Thyroid gland (tissue), 4 donors: ENCODE measurements around the gene KRTAP9-7. TPM values are rescaled to one million over a fixed set of nuclear protein-coding genes. Genes with fewer than 3 reads are reported as not detected.
"Not testable (repeated sequence)": the region's sequence is repeated elsewhere in the genome, so short reads cannot be mapped to it uniquely, and the experiment has no call there.

Experiments used
- DNase-seq, 2 donors: peaks; one replicate each; pipeline ENCODE4 v3.0.0-alpha.2; 2019
- H3K27ac ChIP-seq, 3 donors: fragments of 200-600 bp; sonication (generic); 1 replicate in 2 of 3; 2 replicates in 1 of 3; pipeline ENCODE4 v1.5.1; 2016 to 2019; ENCODE audit warnings: mild to moderate bottlenecking in 1 of 3, moderate library complexity in 1 of 3
- H3K27me3 ChIP-seq: fragments of 200-600 bp; sonication (generic); one replicate; pipeline ENCODE4 v1.5.1; 2019
- H3K36me3 ChIP-seq, 2 donors: fragments of 200-600 bp; sonication (generic); one replicate each; pipeline ENCODE4 v1.5.1; 2016 to 2019
- H3K4me1 ChIP-seq, 2 donors: fragments of 200-600 bp; sonication (generic); one replicate each; pipeline ENCODE4 v1.5.1; 2017 to 2019
- H3K4me3 ChIP-seq, 3 donors: fragments of 200-600 bp; sonication (generic); replicated peaks in 1 of 3; 1 replicate in 2 of 3; 2 replicates in 1 of 3; pipeline ENCODE4 v1.5.1; 2016; ENCODE audit warnings: mild to moderate bottlenecking in 1 of 3
- H3K9me3 ChIP-seq: fragments of 200-600 bp; sonication (generic); one replicate; pipeline ENCODE4 v1.5.1; 2017
- POLR2A ChIP-seq, 2 donors: fragments of 450-650 bp; IDR thresholded peaks; one replicate each; pipeline ENCODE4 v1.6.1; 2017; ENCODE audit warnings: antibody characterized with exemption in 2 of 2, mild to moderate bottlenecking in 2 of 2, moderate library complexity in 1 of 2
- WGBS, 2 donors: methylation state at CpG; one replicate each; pipeline ENCODE4 v1.1.5; 2017; 5-methylcytosine and 5-hydroxymethylcytosine counted together
- intact Hi-C: fragments of 100-400 bp; cut with DNase I; formaldehyde crosslinking; loops from one replicate; pipeline ENCODE4 v1.15.1; 2023
- total RNA-seq, 4 donors: library from RNA; depleted of rRNA; stranded (reverse); fragments of >200 nt; gene quantifications; one replicate each; pipeline ENCODE4 v1.2.3, GENCODE V29; 2016
- TF ChIP-seq, protein P1 (sequence below), 6 experiments: fragments of 200-600 bp in 3 of 6; fragments of 450-650 bp in 3 of 6; sonication (generic) in 3 of 6; IDR thresholded peaks; one replicate each; pipeline ENCODE4 v1.5.1; 2016 to 2019; ENCODE audit warnings: antibody characterized with exemption in 6 of 6, mild to moderate bottlenecking in 2 of 6, inconsistent platforms in 1 of 6, moderate library complexity in 1 of 6

KRTAP9-7 gene, protein sequence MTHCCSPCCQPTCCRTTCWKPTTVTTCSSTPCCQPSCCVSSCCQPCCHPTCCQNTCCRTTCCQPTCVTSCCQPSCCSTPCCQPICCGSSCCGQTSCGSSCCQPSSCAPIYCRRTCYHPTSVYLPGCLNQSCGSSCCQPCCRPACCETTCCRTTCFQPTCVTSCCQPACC
- not detected for total RNA-seq

DNA sequence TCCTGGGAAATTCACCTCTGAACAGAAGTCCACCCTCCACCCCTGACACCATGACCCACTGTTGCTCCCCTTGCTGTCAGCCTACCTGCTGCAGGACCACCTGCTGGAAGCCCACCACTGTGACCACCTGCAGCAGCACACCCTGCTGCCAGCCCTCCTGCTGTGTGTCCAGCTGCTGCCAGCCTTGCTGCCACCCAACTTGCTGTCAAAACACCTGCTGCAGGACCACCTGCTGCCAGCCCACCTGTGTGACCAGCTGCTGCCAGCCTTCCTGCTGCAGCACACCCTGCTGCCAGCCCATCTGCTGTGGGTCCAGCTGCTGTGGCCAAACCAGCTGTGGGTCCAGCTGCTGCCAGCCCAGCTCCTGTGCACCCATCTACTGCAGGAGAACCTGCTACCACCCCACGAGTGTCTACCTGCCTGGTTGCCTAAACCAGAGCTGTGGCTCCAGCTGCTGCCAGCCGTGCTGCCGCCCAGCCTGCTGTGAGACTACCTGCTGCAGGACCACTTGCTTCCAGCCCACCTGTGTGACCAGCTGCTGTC, at the start of gene KRTAP9-7:
TSS of gene KRTAP9-7 (plus strand) at position 51 of the 543 bp plus-strand sequence. CDS start at position 51, 0 bp downstream.
- 67 to 100% methylated on average over 1 to 3 of the region's 3 CpGs for WGBS, 2 donors
- H3K9me3 ChIP-seq, intact Hi-C loops, H3K4me1 ChIP-seq, H3K27me3 ChIP-seq, H3K36me3 ChIP-seq, DNase-seq, H3K27ac ChIP-seq, H3K4me3 ChIP-seq: not testable (repeated sequence)

DNA sequence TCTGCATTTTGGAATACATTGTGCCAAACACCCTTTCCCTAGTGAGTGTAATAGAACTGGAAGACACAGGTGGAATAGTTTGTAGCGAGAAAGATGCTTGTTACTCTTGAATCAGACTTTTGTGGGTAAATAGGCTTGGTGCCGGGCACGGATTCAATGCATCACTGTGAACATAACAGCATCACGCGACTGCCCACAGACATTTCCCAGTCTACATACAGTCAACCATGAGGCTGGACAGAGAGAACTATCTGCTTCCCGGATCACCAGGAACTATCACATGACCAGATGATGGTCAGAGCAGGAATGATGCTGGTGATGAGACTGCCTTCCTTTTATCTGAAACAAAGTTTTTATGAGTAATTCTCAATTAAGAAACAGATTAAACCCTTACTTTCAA, 49.4 kb upstream of the KRTAP9-7 start:
- 90 to 97% methylated on average over 6 of the region's 6 CpGs for WGBS, 2 donors
- DNase-seq = no peak
- no peak overlapping the region for H3K4me3 ChIP-seq
- intact Hi-C loops = no loop called here
- H3K36me3 ChIP-seq = no peaks in the 10 kb centered on the region
- H3K9me3 ChIP-seq = no peaks in the 10 kb centered on the region
- no peaks in the 10 kb centered on the region for H3K4me1 ChIP-seq
- TF ChIP-seq, protein P1, sequence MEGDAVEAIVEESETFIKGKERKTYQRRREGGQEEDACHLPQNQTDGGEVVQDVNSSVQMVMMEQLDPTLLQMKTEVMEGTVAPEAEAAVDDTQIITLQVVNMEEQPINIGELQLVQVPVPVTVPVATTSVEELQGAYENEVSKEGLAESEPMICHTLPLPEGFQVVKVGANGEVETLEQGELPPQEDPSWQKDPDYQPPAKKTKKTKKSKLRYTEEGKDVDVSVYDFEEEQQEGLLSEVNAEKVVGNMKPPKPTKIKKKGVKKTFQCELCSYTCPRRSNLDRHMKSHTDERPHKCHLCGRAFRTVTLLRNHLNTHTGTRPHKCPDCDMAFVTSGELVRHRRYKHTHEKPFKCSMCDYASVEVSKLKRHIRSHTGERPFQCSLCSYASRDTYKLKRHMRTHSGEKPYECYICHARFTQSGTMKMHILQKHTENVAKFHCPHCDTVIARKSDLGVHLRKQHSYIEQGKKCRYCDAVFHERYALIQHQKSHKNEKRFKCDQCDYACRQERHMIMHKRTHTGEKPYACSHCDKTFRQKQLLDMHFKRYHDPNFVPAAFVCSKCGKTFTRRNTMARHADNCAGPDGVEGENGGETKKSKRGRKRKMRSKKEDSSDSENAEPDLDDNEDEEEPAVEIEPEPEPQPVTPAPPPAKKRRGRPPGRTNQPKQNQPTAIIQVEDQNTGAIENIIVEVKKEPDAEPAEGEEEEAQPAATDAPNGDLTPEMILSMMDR (IDR thresholded peaks at IDR 0.05) = no peak
- TF ChIP-seq POLR2A (IDR thresholded peaks at IDR 0.05) = no peak
- no peak overlapping the region for H3K27ac ChIP-seq
- H3K27me3 ChIP-seq = no peaks in the 10 kb centered on the region

DNA sequence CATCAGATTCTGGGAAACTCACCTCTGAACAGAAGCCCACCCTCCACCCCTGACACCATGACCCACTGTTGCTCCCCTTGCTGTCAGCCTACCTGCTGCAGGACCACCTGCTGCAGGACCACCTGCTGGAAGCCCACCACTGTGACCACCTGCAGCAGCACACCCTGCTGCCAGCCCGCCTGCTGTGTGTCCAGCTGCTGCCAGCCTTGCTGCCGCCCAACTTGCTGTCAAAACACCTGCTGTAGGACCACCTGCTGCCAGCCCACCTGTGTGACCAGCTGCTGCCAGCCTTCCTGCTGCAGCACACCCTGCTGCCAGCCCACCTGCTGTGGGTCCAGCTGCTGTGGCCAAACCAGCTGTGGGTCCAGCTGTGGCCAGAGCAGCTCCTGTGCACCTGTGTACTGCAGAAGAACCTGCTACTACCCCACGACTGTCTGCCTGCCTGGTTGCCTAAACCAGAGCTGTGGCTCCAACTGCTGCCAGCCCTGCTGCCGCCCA, 48.9 kb upstream of the KRTAP9-7 start, which contains the start of gene KRTAP9-2:
TSS of gene KRTAP9-2 (plus strand) at position 51 of the 498 bp plus-strand sequence. CDS start at position 58, 7 bp downstream.
- WGBS, 2 donors = 83% methylated on average over 1 of the region's 4 CpGs; no CpG with 5 or more reads in 1 of the 2 donors
- H3K36me3 ChIP-seq, H3K27me3 ChIP-seq, H3K4me1 ChIP-seq, DNase-seq, H3K9me3 ChIP-seq, H3K4me3 ChIP-seq, intact Hi-C loops, H3K27ac ChIP-seq: not testable (repeated sequence)

DNA sequence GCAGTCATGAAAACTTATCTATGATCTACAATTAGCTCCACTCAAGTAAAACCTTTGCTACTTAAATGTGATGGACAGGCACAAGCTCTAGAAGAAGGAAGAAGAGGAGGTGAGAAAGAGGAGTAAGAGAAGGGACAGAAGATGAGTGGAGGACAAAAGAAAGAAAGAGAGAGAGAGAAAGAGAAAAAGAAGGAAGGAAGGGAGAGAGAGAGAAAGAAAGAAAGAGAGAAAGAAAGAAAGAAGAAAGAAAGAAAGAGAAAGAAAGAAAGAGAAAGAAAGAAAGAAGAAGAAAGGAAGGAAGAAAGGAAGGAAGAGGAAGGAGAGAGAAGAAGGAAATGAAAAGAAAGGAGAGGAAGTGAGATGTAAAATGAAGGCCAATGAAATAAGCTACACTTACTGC, 45.4 kb upstream of the KRTAP9-7 start:
- no peak for DNase-seq
- intact Hi-C loops = no loop called here
- TF ChIP-seq POLR2A (IDR thresholded peaks at IDR 0.05) = no peak
- TF ChIP-seq, protein P1 (IDR thresholded peaks at IDR 0.05) = no peak
- H3K36me3 ChIP-seq = no peaks in the 10 kb centered on the region
- no peak overlapping the region for H3K27ac ChIP-seq
- no peak overlapping the region for H3K4me3 ChIP-seq
- H3K27me3 ChIP-seq = no peaks in the 10 kb centered on the region
- no peaks in the 10 kb centered on the region for H3K9me3 ChIP-seq
- no peaks in the 10 kb centered on the region for H3K4me1 ChIP-seq

DNA sequence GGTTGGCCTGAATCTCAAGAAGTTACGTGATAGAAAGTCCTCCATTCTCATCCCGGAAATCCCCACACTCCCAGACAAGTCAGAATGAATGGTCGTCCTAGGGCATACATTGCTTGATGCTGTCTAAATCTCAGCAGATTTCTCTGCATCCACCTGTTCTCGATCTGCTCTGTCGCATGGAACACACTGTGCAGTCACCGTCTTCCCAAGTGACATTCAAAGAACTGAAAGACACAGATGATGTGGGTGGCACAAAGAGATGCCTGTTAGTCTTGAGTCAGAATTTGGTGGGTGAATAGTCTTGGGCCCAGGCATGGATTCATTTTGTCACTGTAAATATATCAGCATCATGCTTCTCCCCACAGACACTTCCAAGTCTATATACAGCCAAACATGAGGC, 43.8 kb upstream of the KRTAP9-7 start:
- TF ChIP-seq, protein P1 (IDR thresholded peaks at IDR 0.05) = no peak
- TF ChIP-seq POLR2A (IDR thresholded peaks at IDR 0.05) = no peak
- Histone ChIP-seq H3K4me1 (no peaks in the 10 kb centered on the region), H3K27ac (no peak overlapping the region), H3K4me3 (no peak overlapping the region), H3K9me3 (no peaks in the 10 kb centered on the region), H3K36me3 (no peaks in the 10 kb centered on the region), H3K27me3 (no peaks in the 10 kb centered on the region)
- DNase-seq = no peak
- intact Hi-C loops = no loop called here
- 89 to 93% methylated on average over 6 of the region's 6 CpGs for WGBS, 2 donors

DNA sequence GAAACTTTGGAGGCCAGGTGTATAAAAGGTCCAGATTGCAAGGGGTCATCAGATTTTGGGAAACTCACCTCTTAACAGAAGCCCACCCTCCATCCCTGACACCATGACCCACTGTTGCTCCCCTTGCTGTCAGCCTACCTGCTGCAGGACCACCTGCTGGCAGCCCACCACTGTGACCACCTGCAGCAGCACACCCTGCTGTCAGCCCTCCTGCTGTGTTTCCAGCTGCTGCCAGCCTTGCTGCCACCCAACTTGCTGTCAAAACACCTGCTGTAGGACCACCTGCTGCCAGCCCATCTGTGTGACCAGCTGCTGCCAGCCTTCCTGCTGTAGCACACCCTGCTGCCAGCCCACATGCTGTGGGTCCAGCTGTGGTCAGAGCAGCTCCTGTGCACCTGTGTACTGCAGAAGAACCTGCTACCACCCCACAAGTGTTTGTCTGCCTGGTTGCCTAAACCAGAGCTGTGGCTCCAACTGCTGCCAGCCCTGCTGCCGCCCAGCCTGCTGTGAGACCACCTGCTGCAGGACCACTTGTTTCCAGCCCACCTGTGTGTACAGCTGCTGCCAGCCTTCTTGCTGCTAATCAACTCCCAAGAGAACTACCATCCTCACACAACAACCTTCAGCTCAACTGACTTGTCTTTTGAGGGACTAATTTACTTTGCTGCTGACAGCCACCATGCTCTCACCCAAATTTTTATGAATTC, 42.9 kb upstream of the KRTAP9-7 start, which contains the start of gene KRTAP9-3:
TSS of gene KRTAP9-3 (plus strand) at position 51 of the 707 bp plus-strand sequence. CDS start at position 104, 53 bp downstream.
- H3K27ac ChIP-seq, intact Hi-C loops, H3K9me3 ChIP-seq, H3K4me3 ChIP-seq, H3K4me1 ChIP-seq, H3K27me3 ChIP-seq, H3K36me3 ChIP-seq, DNase-seq: not testable (repeated sequence)
- 85 to 100% methylated on average over 1 of the region's 1 CpG for WGBS, 2 donors

DNA sequence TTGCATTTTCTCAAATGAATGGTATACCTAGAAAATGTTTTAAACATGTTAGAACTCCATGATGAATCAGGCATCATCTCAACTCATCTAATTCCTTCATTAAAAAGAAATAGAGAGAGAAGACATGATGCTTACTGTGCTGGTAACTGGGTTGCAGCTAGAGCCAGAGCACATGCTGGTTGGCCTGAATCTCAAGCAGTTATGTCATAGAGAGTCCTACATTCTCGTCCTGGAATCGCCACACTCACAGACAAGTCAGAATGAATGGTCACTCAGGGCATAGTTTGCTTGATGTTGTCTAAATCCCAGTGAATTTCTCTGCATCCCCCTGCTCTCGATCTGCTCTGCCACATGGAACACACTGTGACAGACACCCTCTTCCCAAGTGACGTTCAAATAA, 38.4 kb upstream of the KRTAP9-7 start:
- H3K9me3 ChIP-seq, H3K27ac ChIP-seq, intact Hi-C loops, DNase-seq, H3K4me3 ChIP-seq, H3K4me1 ChIP-seq, H3K27me3 ChIP-seq, H3K36me3 ChIP-seq: not testable (repeated sequence)
- whole genome bisulfite sequencing, 2 donors = 62 to 65% methylated on average over 4 of the region's 4 CpGs

DNA sequence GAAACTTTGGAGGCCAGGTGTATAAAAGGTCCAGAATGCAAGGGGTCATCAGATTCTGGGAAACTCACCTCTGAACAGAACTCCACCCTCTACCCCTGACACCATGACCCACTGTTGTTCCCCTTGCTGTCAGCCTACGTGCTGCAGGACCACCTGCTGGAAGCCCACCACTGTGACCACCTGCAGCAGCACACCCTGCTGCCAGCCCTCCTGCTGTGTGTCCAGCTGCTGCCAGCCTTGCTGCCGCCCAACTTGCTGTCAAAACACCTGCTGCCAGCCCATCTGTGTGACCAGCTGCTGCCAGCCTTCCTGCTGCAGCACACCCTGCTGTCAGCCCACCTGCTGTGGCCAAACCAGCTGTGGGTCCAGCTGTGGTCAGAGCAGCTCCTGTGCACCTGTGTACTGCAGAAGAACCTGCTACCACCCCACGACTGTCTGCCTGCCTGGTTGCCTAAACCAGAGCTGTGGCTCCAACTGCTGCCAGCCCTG, 37.5 kb upstream of the KRTAP9-7 start, which contains the start of gene KRTAP9-8:
TSS of gene KRTAP9-8 (plus strand) at position 51 of the 489 bp plus-strand sequence. CDS start at position 104, 53 bp downstream.
- H3K4me3 ChIP-seq, H3K27me3 ChIP-seq, intact Hi-C loops, H3K9me3 ChIP-seq, DNase-seq, H3K4me1 ChIP-seq, H3K27ac ChIP-seq, H3K36me3 ChIP-seq: not testable (repeated sequence)
- 37 to 81% methylated on average over 2 of the region's 3 CpGs for WGBS, 2 donors

DNA sequence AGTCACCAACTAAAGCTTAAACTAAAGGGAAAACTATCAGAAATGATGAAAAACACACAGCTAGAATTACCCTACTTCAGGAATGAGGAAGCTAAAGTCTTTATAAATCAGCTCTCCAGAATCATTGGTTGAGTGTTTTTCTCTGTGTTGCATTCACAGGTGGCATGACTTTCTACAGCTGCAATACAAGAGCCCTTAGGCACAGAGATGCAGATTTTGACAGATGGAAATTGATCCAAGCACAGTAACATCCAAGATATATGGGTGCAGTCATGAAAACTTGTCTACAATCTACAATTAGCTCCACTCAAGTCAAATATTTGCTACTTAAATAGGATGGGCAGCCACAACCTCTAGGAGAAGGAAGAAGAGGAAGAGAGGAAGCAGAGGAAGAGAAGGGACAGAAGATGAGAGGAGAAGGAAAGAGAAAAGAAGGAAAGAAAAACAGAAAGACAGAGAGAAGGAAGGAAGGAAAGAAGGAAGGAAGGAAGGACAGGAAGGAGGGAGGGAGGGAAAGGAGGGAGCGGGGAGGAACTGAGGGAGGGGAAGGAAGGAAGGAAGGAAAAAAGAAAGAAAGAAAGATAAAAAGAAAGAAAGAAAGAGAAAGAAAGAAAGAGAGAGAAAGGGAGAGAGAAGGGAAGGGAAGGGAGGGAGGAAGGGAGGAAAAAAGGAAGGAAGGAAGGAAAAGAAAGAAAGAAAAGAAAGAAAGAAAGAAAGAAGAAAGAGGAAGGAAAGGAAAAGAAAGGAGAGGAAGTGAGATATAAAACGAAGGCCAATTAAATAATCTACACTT, 28.3 kb upstream of the KRTAP9-7 start:
- intact Hi-C loops, H3K27ac ChIP-seq: not testable (repeated sequence)
- 45 to 48% methylated on average over 2 of the region's 2 CpGs for WGBS, 2 donors

More for the DNA sequence above, 28.3 kb upstream of the KRTAP9-7 start:
- H3K4me3 ChIP-seq, H3K36me3 ChIP-seq, H3K4me1 ChIP-seq, H3K9me3 ChIP-seq, H3K27me3 ChIP-seq, DNase-seq: not testable (repeated sequence)
